GM12873 (cell line): Measurements from ENCODE around the gene B4GALT3.

Experiments used
- CTCF ChIP-seq: IDR thresholded peaks from 2 replicates; pipeline ENCODE4 v1.5.1; 2012; ENCODE audit warnings: low read depth, mild to moderate bottlenecking, moderate library complexity, low read length, control low read depth; ENCODE audit not compliant: insufficient read depth; ENCODE audit errors: missing control alignments

B4GALT3 gene

GRCh38 chr1:161164901-161165610, 12.3 kb downstream of the B4GALT3 start:
- no peak for TF ChIP-seq CTCF

- TF ChIP-seq CTCF, result no peak
Measured at GRCh38 chr1:161163793-161164192, 13.5 kb downstream of the B4GALT3 start.

GRCh38 chr1:161162806-161163205, 14.5 kb downstream of the B4GALT3 start:
- no peak for TF ChIP-seq CTCF

- TF ChIP-seq CTCF, result no peak
Measured at GRCh38 chr1:161162052-161162451, 15.3 kb downstream of the B4GALT3 start.

GRCh38 chr1:161161652-161162051, 15.7 kb downstream of the B4GALT3 start:
- no peak for TF ChIP-seq CTCF

- no peak for TF ChIP-seq CTCF
Measured at GRCh38 chr1:161160671-161161145, 16.6 kb downstream of the B4GALT3 start.

- TF ChIP-seq CTCF, result no peak
Measured at GRCh38 chr1:161159913-161160243, 17.4 kb downstream of the B4GALT3 start.
